Astrocyte of the spinal cord (primary cell): Measurements from ENCODE around the gene TMEM176B.

Experiments used
- DNase-seq: peaks from one replicate; pipeline ENCODE4 v3.0.0; 2011; ENCODE audit warnings: low read depth, low spot score
- H3K4me3 ChIP-seq: 2 replicates; pipeline ENCODE4 v1.5.1; 2011; ENCODE audit warnings: low read depth, mild to moderate bottlenecking, low read length, moderate library complexity
- CTCF ChIP-seq: IDR thresholded peaks from 2 replicates; pipeline ENCODE4 v1.5.1; 2012; ENCODE audit warnings: low read depth, mild to moderate bottlenecking, low read length, inconsistent platforms
- in situ Hi-C: cut with HindIII; loops from 2 replicates; pipeline ENCODE4 v1.10.0; 2017; ENCODE audit warnings: low sequenced_read_pairs

TMEM176B gene

GRCh38 chr7:150766334-150766709 is 33.8 kb downstream of the TMEM176B start:
- in situ Hi-C loops: no loop called here
- no peak for DNase-seq
- no peak overlapping the region for H3K4me3 ChIP-seq
- TF ChIP-seq CTCF: no peak

- DNase-seq: no peak
- TF ChIP-seq CTCF: no peak
- in situ Hi-C loops: no loop called here
- H3K4me3 ChIP-seq: no peak overlapping the region
Measured at GRCh38 chr7:150759479-150759878, 40.7 kb downstream of the TMEM176B start.

GRCh38 chr7:150756858-150757257 is 43.3 kb downstream of the TMEM176B start:
- no peak for TF ChIP-seq CTCF
- in situ Hi-C loops: no loop called here
- DNase-seq: no peak
- H3K4me3 ChIP-seq: no peak overlapping the region

DNA sequence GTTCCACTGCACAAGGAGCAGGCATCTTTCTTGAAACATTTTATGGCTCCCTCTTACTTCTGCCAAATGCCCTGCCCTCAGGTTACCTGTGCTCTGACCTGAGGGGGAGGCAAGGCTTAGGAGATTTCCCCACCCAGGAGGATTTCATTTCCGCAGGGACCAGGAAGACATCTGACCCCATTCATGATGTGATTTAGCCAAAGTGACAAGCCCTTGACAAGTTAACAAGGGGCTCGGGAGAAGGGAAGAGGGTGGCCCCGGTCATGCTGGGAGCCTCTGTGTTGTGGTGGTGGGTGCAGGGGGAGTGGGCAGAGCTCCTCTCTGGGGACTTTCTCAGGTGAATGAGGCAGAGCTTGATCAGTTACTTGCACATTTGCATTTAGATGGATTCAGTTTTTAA is 44.0 kb downstream of the TMEM176B start:
- no peak overlapping the region for H3K4me3 ChIP-seq
- no peak for DNase-seq
- in situ Hi-C loops: no loop called here
- no peak for TF ChIP-seq CTCF

- no peak overlapping the region for H3K4me3 ChIP-seq
- no peak for DNase-seq
- in situ Hi-C loops: no loop called here
- no peak for TF ChIP-seq CTCF
Measured at GRCh38 chr7:150755473-150756099, 44.6 kb downstream of the TMEM176B start.

DNA sequence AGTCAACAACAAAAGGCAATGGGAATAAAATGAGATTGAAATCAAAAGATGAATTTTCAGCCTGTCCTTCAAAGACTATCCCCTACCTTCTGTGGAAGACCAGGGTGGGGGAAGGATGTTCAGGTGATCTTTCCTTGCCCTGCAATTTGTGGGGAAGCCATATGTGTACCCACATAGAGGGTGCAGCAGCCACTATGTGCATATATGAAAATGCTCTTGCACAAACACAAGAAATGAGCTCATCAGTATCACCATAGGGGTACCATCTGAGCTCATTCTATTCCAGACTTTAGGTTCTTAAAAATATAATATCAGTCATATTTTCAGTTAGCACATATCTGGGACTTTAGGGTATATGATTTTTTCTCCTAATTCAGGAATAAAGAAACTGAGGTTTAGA is 45.2 kb downstream of the TMEM176B start:
- DNase-seq: no peak
- TF ChIP-seq CTCF: no peak
- H3K4me3 ChIP-seq: no peak overlapping the region
- in situ Hi-C loops: no loop called here
